Measurements from ENCODE around the gene SORCS3. TPM values are rescaled to one million over a fixed set of nuclear protein-coding genes. Genes with fewer than 3 reads are reported as not detected.

SORCS3 gene
- total and polyA plus RNA-seq, 4 donors, result 0.93 TPM; not detected in 3

GRCh38 chr10:104993085-104993484 is 352.0 kb downstream of the SORCS3 start:
- Histone ChIP-seq H3K9ac (ENCODE audit: low read depth in 1 of 2, low read length in 2 of 2) (no peak overlapping the region), H3K9me3 (ENCODE audit: control insufficient read depth in 4 of 4, low read length in 3 of 4) (no peaks in the 10 kb centered on the region), H3K27ac (ENCODE audit: low read depth in 1 of 2, low read length in 2 of 2) (no peak overlapping the region), H3K36me3 (ENCODE audit: control insufficient read depth in 4 of 4, insufficient read depth in 3 of 4, low read depth in 1 of 4, low read length in 3 of 4) (no peaks in the 10 kb centered on the region), H3K27me3 (ENCODE audit: control insufficient read depth in 4 of 4, insufficient read depth in 4 of 4, low read length in 3 of 4) (peaks cover 0 to 4% (median 0%) of the 10 kb centered on the region in 4 donors), H3K4me3 (ENCODE audit: low read depth in 1 of 3, low read length in 3 of 3) (no peak overlapping the region), H3K4me1 (ENCODE audit: control insufficient read depth in 4 of 4, insufficient read depth in 4 of 4, low read length in 3 of 4) (no peaks in the 10 kb centered on the region)
- TF ChIP-seq NR2F2 (IDR thresholded peaks at IDR 0.05), result no peak
- no peak for TF ChIP-seq FOXA1 (IDR thresholded peaks at IDR 0.05)
- TF ChIP-seq ZBTB33 (IDR thresholded peaks at IDR 0.05), result no peak
- no peak for TF ChIP-seq SP1 (IDR thresholded peaks at IDR 0.05)
- TF ChIP-seq EGR1 (IDR thresholded peaks at IDR 0.05; ENCODE audit: low read depth in 2 of 2), result no peak
- 72% methylated on average over 6 of the region's 6 CpGs for WGBS
- DNase-seq (ENCODE audit: low spot score), result no peak

- no peaks in the 10 kb centered on the region for H3K9me3 ChIP-seq (ENCODE audit: control insufficient read depth in 4 of 4, low read length in 3 of 4)
- WGBS, result 88% methylated on average over 2 of the region's 2 CpGs
- H3K27me3 ChIP-seq (ENCODE audit: control insufficient read depth in 4 of 4, insufficient read depth in 4 of 4, low read length in 3 of 4), result peaks cover 0 to 2% (median 0%) of the 10 kb centered on the region in 4 donors
- TF ChIP-seq CTCF (IDR thresholded peaks at IDR 0.05; ENCODE audit: low read depth, low read length, missing input control), result no peak
- no peak for TF ChIP-seq RAD21 (IDR thresholded peaks at IDR 0.05)
- no peak for TF ChIP-seq HNF4A (conservative IDR thresholded peaks at IDR 0.05)
- TF ChIP-seq FOXA1 (IDR thresholded peaks at IDR 0.05), result no peak
- TF ChIP-seq SP1 (IDR thresholded peaks at IDR 0.05), result no peak
- no peak for TF ChIP-seq JUND (IDR thresholded peaks at IDR 0.05)
- no peak for TF ChIP-seq GABPA (IDR thresholded peaks at IDR 0.05 in 1 of 2, conservative IDR thresholded peaks at IDR 0.05 in 1 of 2)
- no peak for TF ChIP-seq FOXA2 (IDR thresholded peaks at IDR 0.05)
- no peak for TF ChIP-seq YY1 (IDR thresholded peaks at IDR 0.05)
- TF ChIP-seq TAF1 (conservative IDR thresholded peaks at IDR 0.05), result no peak
- TF ChIP-seq ZBTB33 (IDR thresholded peaks at IDR 0.05), result no peak
- TF ChIP-seq, protein P1, sequence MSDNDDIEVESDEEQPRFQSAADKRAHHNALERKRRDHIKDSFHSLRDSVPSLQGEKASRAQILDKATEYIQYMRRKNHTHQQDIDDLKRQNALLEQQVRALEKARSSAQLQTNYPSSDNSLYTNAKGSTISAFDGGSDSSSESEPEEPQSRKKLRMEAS (IDR thresholded peaks at IDR 0.05), result no peak
- no peak for TF ChIP-seq HNF4G (IDR thresholded peaks at IDR 0.05)
- TF ChIP-seq RXRA (IDR thresholded peaks at IDR 0.05), result no peak
- TF ChIP-seq EGR1 (IDR thresholded peaks at IDR 0.05; ENCODE audit: low read depth in 2 of 2), result no peak
- TF ChIP-seq NR2F2 (IDR thresholded peaks at IDR 0.05), result no peak
- no peak overlapping the region for H3K9ac ChIP-seq (ENCODE audit: low read depth in 1 of 2, low read length in 2 of 2)
- H3K4me3 ChIP-seq (ENCODE audit: low read depth in 1 of 3, low read length in 3 of 3), result no peak overlapping the region
- no peak overlapping the region for H3K27ac ChIP-seq (ENCODE audit: low read depth in 1 of 2, low read length in 2 of 2)
- no peak for DNase-seq (ENCODE audit: low spot score)
- no peaks in the 10 kb centered on the region for H3K36me3 ChIP-seq (ENCODE audit: control insufficient read depth in 4 of 4, insufficient read depth in 3 of 4, low read depth in 1 of 4, low read length in 3 of 4)
- H3K4me1 ChIP-seq (ENCODE audit: control insufficient read depth in 4 of 4, insufficient read depth in 4 of 4, low read length in 3 of 4), result no peaks in the 10 kb centered on the region
These were observed 360.2 kb downstream of the SORCS3 start for GRCh38 chr10:105001269-105001668.
